Measurements from ENCODE around the gene ZNF684. TPM values are rescaled to one million over a fixed set of nuclear protein-coding genes. Genes with fewer than 3 reads are reported as not detected.
A peak's percentile ranks its signal among the peaks of the same experiment; 100 is the strongest.
"Not testable (repeated sequence)": the region's sequence is repeated elsewhere in the genome, so short reads cannot be mapped to it uniquely, and the experiment has no call there.

Gene ZNF684
- polyA plus RNA-seq (ENCODE audit: insufficient read length): 17.2 TPM
- long read RNA-seq, donor 1, partial matches to known transcripts: 0 of 3 reads
- long read RNA-seq, donor 1, other reads (novel, unspliced or antisense): 0 of 3 reads
- long read RNA-seq, donor 2, partial matches to known transcripts: 0 of 3 reads
- long read RNA-seq, donor 2, other reads (novel, unspliced or antisense): 0 of 3 reads
- long read RNA-seq, donor 3, partial matches to known transcripts: 0 of 1 reads
- long read RNA-seq, donor 3, other reads (novel, unspliced or antisense): 0 of 1 reads
- long read RNA-seq, donor 4: 0 reads
- long read RNA-seq, donor 5, partial matches to known transcripts: 0 of 5 reads
- long read RNA-seq, donor 5, other reads (novel, unspliced or antisense): 0 of 5 reads
- long read RNA-seq, donor 6, partial matches to known transcripts: 0 of 1 reads
- long read RNA-seq, donor 6, other reads (novel, unspliced or antisense): 0 of 1 reads
- long read RNA-seq, donor 7, partial matches to known transcripts: 0 of 1 reads
- long read RNA-seq, donor 7, other reads (novel, unspliced or antisense): 0 of 1 reads
- long read RNA-seq, donor 8, partial matches to known transcripts: 0 of 1 reads
- long read RNA-seq, donor 8, other reads (novel, unspliced or antisense): 0 of 1 reads

- DNase-seq: peak; percentile 89
These were observed at the start of gene ZNF684 for GRCh38 chr1:40531381-40532061. Gene ZNF684, plus strand, starts transcription at chr1:40531637. Its CDS starts 1,530 bp downstream, at chr1:40533167.

GRCh38 chr1:40495315-40495903 lies 36.0 kb upstream of the ZNF684 start:
- DNase-seq: no peak

GRCh38 chr1:40502651-40503050 lies 28.8 kb upstream of the ZNF684 start:
- DNase-seq: not testable (repeated sequence)

GRCh38 chr1:40507973-40508372 lies 23.5 kb upstream of the ZNF684 start:
- DNase-seq: no peak

GRCh38 chr1:40508375-40509341 lies 22.8 kb upstream of the ZNF684 start, which contains the start of gene EXO5:
Gene EXO5, plus strand, starts transcription at chr1:40508767. Its CDS starts 5,778 bp downstream, at chr1:40514545.
- peak; percentile 72 for DNase-seq

- DNase-seq: no peak
These were observed 11.9 kb upstream of the ZNF684 start for GRCh38 chr1:40519517-40519916.

- DNase-seq: no peak
These were observed 579 bp upstream of the ZNF684 start for GRCh38 chr1:40530735-40531380.

- DNase-seq: no peak
These were observed 589 bp downstream of the ZNF684 start for GRCh38 chr1:40532062-40532389.

GRCh38 chr1:40532844-40533424 lies 1.5 kb downstream of the ZNF684 start:
- peak; percentile 31 for DNase-seq

GRCh38 chr1:40534589-40534988 lies 3.2 kb downstream of the ZNF684 start:
- DNase-seq: no peak

GRCh38 chr1:40535732-40536131 lies 4.3 kb downstream of the ZNF684 start:
- no peak for DNase-seq

- no peak for DNase-seq
These were observed 7.9 kb downstream of the ZNF684 start for GRCh38 chr1:40539338-40539737.

GRCh38 chr1:40546957-40547356 lies 15.5 kb downstream of the ZNF684 start:
- no peak for DNase-seq

- no peak for DNase-seq
These were observed 21.6 kb downstream of the ZNF684 start for GRCh38 chr1:40553017-40553416.

- not testable (repeated sequence) for DNase-seq
These were observed 23.4 kb downstream of the ZNF684 start for GRCh38 chr1:40554807-40555206.

- no peak for DNase-seq
These were observed 24.7 kb downstream of the ZNF684 start for GRCh38 chr1:40556121-40556520.

GRCh38 chr1:40558241-40558640 lies 26.8 kb downstream of the ZNF684 start:
- DNase-seq: not testable (repeated sequence)

- no peak for DNase-seq
These were observed 30.7 kb downstream of the ZNF684 start for GRCh38 chr1:40562185-40562584.

- DNase-seq: no peak
These were observed 31.8 kb downstream of the ZNF684 start for GRCh38 chr1:40563266-40563665.

- DNase-seq: no peak
These were observed 33.1 kb downstream of the ZNF684 start for GRCh38 chr1:40564506-40564905.

Data from left kidney (tissue), 8 donors.